Natural killer cell treated with Interleukin-12 subunit alpha and Interleukin-12 subunit beta and Interleukin-15 and Interleukin-18, amount 100 ng/mL, for 72 hours (primary cell): ENCODE results near the gene CIBAR2. TPM values are rescaled to one million over a fixed set of nuclear protein-coding genes. Genes with fewer than 3 reads are reported as not detected.

Experiments used
- ATAC-seq, 2 donors: fragments of 150-1000 bp; cut with Tn5 transposase in 1 of 2; sonication (Bioruptor Pico), chemical (Tn5 transposase) in 1 of 2; 2 replicates each; pipeline ENCODE4 v1.10.0; 2021
- DNase-seq: peaks from one replicate; pipeline ENCODE4 v3.0.0; 2022; ENCODE audit warnings: low spot score
- H3K27ac Mint-ChIP-seq, 2 donors: 1 replicate in 1 of 2; 2 replicates in 1 of 2; pipeline ENCODE4 v1.8.0; 2022; ENCODE audit warnings: mixed read lengths in 2 of 2, mild to moderate bottlenecking in 1 of 2, moderate library complexity in 1 of 2
- H3K27me3 Mint-ChIP-seq, 2 donors: 1 replicate in 1 of 2; 2 replicates in 1 of 2; pipeline ENCODE4 v1.8.0; 2022; ENCODE audit warnings: mixed read lengths in 2 of 2
- H3K36me3 Mint-ChIP-seq: one replicate; pipeline ENCODE4 v1.8.0; 2022; ENCODE audit warnings: mixed read lengths
- H3K4me1 Mint-ChIP-seq, 2 donors: 1 replicate in 1 of 2; 2 replicates in 1 of 2; pipeline ENCODE4 v1.8.0; 2022; ENCODE audit warnings: low read depth in 2 of 2, mixed read lengths in 2 of 2, mild to moderate bottlenecking in 1 of 2
- H3K4me3 Mint-ChIP-seq: one replicate; pipeline ENCODE4 v1.8.0; 2022; ENCODE audit warnings: mixed read lengths
- H3K9me3 Mint-ChIP-seq: 2 replicates; pipeline ENCODE4 v1.8.0; 2022; ENCODE audit warnings: mixed read lengths
- total RNA-seq, 2 donors: library from RNA; stranded (reverse); gene quantifications; one replicate each; pipeline ENCODE4 v1.2.3, GENCODE V29; 2022

CIBAR2 gene
- total RNA-seq, 2 donors from 2014 or later, result not detected

- no peaks in the 10 kb centered on the region for H3K9me3 Mint-ChIP-seq
- H3K27ac Mint-ChIP-seq, result no peak overlapping the region
- ATAC-seq, result no peak
- H3K36me3 Mint-ChIP-seq, result no peaks in the 10 kb centered on the region
- no peak overlapping the region for H3K4me3 Mint-ChIP-seq
- H3K27me3 Mint-ChIP-seq, result peaks cover 25 to 28% of the 10 kb centered on the region in 2 donors
- peaks cover 20 to 28% of the 10 kb centered on the region in 2 donors for H3K4me1 Mint-ChIP-seq
- DNase-seq, result no peak
Measured at GRCh38 chr16:85139881-85140339, 27.6 kb upstream of the CIBAR2 start.

DNA sequence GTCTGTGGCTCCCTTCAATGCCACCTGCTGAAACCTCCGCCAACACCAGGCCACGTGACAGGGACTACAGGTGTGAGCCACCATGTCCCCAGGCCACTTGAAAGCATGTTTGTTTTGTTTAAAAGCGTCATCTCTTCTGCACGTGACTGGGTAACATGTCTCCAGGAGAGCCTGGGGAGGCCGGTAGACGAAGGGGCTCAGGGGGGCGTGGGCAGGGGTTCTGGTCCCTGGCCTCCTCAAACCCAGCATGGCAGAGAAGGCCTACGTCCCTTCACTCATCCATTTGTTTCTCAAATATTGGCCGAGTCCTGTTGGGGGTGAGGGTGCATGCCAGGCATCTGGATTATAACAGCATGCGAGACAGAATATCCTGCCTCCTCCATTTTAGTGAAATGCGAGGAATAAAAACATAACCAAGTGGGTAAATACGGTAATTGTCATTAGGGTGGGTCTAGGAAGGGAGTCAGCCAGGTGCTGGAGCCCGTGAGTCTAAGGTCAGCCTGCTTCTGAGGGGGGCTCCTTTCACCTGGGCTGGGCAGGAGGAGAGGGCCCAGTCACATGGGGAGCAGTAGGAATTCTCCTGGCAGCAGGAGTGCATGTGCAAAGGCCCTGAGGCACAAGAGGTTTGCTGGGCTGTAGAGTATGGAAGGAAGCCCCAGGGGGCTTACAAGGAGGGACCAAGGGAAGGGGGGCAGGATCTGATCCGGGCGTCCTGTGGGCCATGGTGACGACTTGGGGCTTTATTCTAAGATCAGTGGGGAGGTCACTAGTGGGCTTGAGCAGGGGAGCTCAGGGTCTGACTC, 26.8 kb upstream of the CIBAR2 start:
- ATAC-seq, result no peak
- Mint-ChIP-seq H3K9me3 (no peaks in the 10 kb centered on the region), H3K36me3 (no peaks in the 10 kb centered on the region), H3K4me1 (peaks cover 20 to 28% of the 10 kb centered on the region in 2 donors), H3K27ac (no peak overlapping the region), H3K4me3 (no peak overlapping the region), H3K27me3 (peaks cover 25 to 28% of the 10 kb centered on the region in 2 donors)
- no peak for DNase-seq

DNA sequence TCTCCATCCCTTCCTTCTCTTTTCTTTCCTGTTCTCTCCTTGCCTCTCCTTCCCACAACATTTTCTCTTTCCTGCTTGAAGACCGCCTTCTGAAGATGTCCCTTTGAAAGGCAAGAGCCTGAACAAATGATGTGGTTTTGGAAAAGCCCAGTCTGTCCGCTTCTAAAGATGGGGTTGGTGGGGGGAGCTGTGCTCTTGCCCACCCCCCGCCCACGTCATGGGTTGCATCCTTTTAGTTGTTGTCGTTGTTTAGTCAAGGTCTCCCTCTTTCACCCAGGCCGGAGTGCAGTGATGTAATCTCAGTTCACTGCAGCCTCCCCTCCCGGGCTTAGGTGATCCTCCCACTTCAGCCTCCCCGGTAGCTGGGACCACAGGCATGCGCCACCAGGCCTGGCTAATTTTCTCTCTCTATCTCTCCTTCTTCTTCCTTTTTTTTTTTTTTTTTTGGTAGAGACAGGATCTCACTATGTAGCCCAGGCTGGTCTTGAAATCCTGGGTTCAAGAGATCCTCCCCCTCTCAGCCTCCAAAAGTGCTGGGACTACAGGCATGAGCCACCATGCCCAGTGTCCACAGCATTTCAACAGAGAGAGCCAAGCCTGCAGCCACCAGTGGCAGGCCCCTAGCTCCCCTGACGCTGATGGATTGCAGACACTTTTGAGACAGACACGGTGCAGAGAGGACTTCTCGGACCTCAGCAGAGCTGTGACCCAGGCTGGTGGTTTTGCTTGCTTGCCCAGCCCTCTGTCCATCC, 26.0 kb upstream of the CIBAR2 start:
- Mint-ChIP-seq H3K27me3 (peaks cover 25 to 28% of the 10 kb centered on the region in 2 donors), H3K9me3 (no peaks in the 10 kb centered on the region), H3K27ac (no peak overlapping the region), H3K36me3 (no peaks in the 10 kb centered on the region), H3K4me3 (peak overlapping the region; percentile 38), H3K4me1 (peaks cover 20 to 28% of the 10 kb centered on the region in 2 donors)
- DNase-seq, result no peak
- ATAC-seq, result no peak

- ATAC-seq (no peak), DNase-seq (no peak)
- Mint-ChIP-seq H3K4me1 (peaks cover 20 to 23% of the 10 kb centered on the region in 2 donors), H3K4me3 (peak overlapping the region; percentile 38), H3K27me3 (peaks cover 25 to 28% of the 10 kb centered on the region in 2 donors), H3K27ac (no peak overlapping the region), H3K36me3 (no peaks in the 10 kb centered on the region), H3K9me3 (no peaks in the 10 kb centered on the region)
Measured at GRCh38 chr16:85137323-85138072, 25.2 kb upstream of the CIBAR2 start.

GRCh38 chr16:85136702-85137322, 24.5 kb upstream of the CIBAR2 start:
- H3K36me3 Mint-ChIP-seq, result no peaks in the 10 kb centered on the region
- ATAC-seq, result no peak
- no peaks in the 10 kb centered on the region for H3K9me3 Mint-ChIP-seq
- H3K4me1 Mint-ChIP-seq, result peaks cover 20 to 21% of the 10 kb centered on the region in 2 donors
- H3K4me3 Mint-ChIP-seq, result no peak overlapping the region
- no peak overlapping the region for H3K27ac Mint-ChIP-seq
- peaks cover 25 to 28% of the 10 kb centered on the region in 2 donors for H3K27me3 Mint-ChIP-seq
- no peak for DNase-seq

DNA sequence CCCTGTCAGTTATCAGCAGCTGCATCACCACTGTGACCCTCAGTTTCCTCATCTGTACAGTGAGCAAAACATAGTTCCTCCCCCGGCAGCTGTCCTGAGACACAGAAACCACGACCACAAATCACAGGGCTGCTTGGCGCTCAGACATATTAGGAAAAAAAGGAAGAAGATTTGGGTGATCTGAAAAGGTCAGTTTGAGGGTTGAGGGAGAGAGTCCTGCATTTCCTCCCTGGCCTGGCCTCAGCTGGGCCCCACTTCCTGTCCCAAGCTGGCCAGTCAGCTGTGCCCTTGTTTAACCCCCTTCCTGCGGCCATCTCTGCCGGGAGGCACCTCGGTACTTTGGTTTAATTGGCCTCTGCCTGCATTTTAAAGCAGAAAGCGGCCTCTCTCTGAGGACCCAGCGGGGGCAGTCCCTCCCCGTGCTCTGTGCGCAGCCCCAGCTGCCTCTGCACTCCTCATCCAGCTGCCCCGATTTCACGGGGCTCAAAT, 24.0 kb upstream of the CIBAR2 start:
- Mint-ChIP-seq H3K4me3 (no peak overlapping the region), H3K36me3 (no peaks in the 10 kb centered on the region), H3K27ac (peak overlapping the region in 1 of 2 donors; percentile 75), H3K9me3 (no peaks in the 10 kb centered on the region), H3K4me1 (peaks cover 20 to 21% of the 10 kb centered on the region in 2 donors), H3K27me3 (peaks cover 25 to 28% of the 10 kb centered on the region in 2 donors)
- DNase-seq, result no peak
- no peak for ATAC-seq

- Mint-ChIP-seq H3K27me3 (peaks cover 24 to 25% of the 10 kb centered on the region in 2 donors), H3K4me1 (peaks cover 20 to 21% of the 10 kb centered on the region in 2 donors), H3K9me3 (no peaks in the 10 kb centered on the region), H3K36me3 (no peaks in the 10 kb centered on the region), H3K27ac (no peak overlapping the region), H3K4me3 (no peak overlapping the region)
- ATAC-seq (no peak), DNase-seq (no peak)
Measured at GRCh38 chr16:85134789-85135142, 22.5 kb upstream of the CIBAR2 start.

DNA sequence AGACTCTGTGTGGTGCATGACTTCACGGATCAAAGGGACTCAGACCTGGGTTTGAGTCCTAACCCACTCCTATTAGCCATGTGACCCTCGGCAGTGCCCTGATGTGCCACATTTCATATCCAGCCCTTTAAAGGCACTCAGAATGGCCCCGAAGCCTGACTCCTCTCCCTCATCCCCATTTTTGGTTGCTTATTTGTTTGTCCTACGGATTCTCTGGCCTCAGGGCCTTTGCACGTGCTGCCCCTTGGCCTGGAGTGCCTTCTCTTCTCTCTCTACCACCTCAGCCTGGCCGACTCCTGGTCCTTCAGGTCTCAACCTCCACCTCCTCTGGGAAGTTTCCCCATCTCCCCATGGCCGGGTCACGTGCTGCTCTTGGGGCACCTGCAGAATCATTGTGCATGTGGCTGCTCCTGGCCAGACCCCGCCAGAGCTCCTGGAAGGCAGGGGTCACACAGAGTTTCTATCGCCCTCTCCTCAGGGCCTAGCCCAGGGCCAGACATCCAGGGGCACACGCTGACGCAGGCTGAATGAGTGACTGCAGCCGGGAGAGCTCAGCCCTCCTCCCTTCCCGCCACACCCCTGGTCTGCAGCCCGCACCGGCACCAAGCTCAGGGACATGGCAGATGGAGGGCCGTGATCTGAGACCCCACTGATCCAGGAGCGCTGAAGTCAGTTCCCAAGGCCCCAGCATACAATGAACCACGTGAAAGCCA, 22.0 kb upstream of the CIBAR2 start:
- Mint-ChIP-seq H3K4me1 (peaks cover 14 to 21% of the 10 kb centered on the region in 2 donors), H3K27me3 (peaks cover 19% of the 10 kb centered on the region in 2 donors), H3K27ac (no peak overlapping the region), H3K36me3 (no peaks in the 10 kb centered on the region), H3K4me3 (no peak overlapping the region), H3K9me3 (no peaks in the 10 kb centered on the region)
- ATAC-seq (no peak), DNase-seq (no peak)

- no peaks in the 10 kb centered on the region for H3K36me3 Mint-ChIP-seq
- no peak overlapping the region for H3K4me3 Mint-ChIP-seq
- ATAC-seq (no peak), DNase-seq (no peak)
- H3K4me1 Mint-ChIP-seq, result peaks cover 14 to 19% of the 10 kb centered on the region in 2 donors
- no peaks in the 10 kb centered on the region for H3K9me3 Mint-ChIP-seq
- no peak overlapping the region for H3K27ac Mint-ChIP-seq
- peaks cover 9 to 10% of the 10 kb centered on the region in 2 donors for H3K27me3 Mint-ChIP-seq
Measured at GRCh38 chr16:85133290-85133599, 21.0 kb upstream of the CIBAR2 start.

- DNase-seq (no peak), ATAC-seq (no peak)
- Mint-ChIP-seq H3K4me1 (peaks cover 9 to 13% of the 10 kb centered on the region in 2 donors), H3K4me3 (no peak overlapping the region), H3K27me3 (peaks cover 4% of the 10 kb centered on the region in 2 donors), H3K36me3 (no peaks in the 10 kb centered on the region), H3K9me3 (no peaks in the 10 kb centered on the region), H3K27ac (no peak overlapping the region)
Measured at GRCh38 chr16:85132456-85133289, 20.4 kb upstream of the CIBAR2 start.

- DNase-seq (no peak), ATAC-seq (no peak)
- Mint-ChIP-seq H3K4me1 (no peaks in the 10 kb centered on the region), H3K36me3 (no peaks in the 10 kb centered on the region), H3K4me3 (no peak overlapping the region), H3K27ac (no peak overlapping the region), H3K27me3 (peaks cover 0 to 2% of the 10 kb centered on the region in 2 donors), H3K9me3 (no peaks in the 10 kb centered on the region)
Measured at GRCh38 chr16:85130705-85131028, 18.4 kb upstream of the CIBAR2 start.

- H3K27me3 Mint-ChIP-seq, result peaks cover 0 to 2% of the 10 kb centered on the region in 2 donors
- ATAC-seq, result no peak
- H3K27ac Mint-ChIP-seq, result no peak overlapping the region
- H3K4me1 Mint-ChIP-seq, result no peaks in the 10 kb centered on the region
- H3K9me3 Mint-ChIP-seq, result no peaks in the 10 kb centered on the region
- DNase-seq, result no peak
- no peaks in the 10 kb centered on the region for H3K36me3 Mint-ChIP-seq
- no peak overlapping the region for H3K4me3 Mint-ChIP-seq
Measured at GRCh38 chr16:85129876-85130704, 17.8 kb upstream of the CIBAR2 start.
